HG02610 (cell line): Measurements from ENCODE around the gene SPDL1.
"Not testable (repeated sequence)": the region's sequence is repeated elsewhere in the genome, so short reads cannot be mapped to it uniquely, and the experiment has no call there.

Source experiments
- ATAC-seq: cut with Tn5 transposase; IDR thresholded peaks from one replicate; pipeline ENCODE4 v1.9.1; 2021; ENCODE audit warnings: mild to moderate bottlenecking, moderate library complexity; ENCODE audit not compliant: unreplicated experiment

SPDL1 gene

GRCh38 chr5:169571355-169571754 is 12.2 kb upstream of the SPDL1 start:
- no peak for ATAC-seq

- no peak for ATAC-seq
Measured at GRCh38 chr5:169574134-169574646, 9.4 kb upstream of the SPDL1 start.

- ATAC-seq, result peak; percentile 68
Measured at GRCh38 chr5:169576181-169576598, 7.4 kb upstream of the SPDL1 start.

- ATAC-seq, result no peak
Measured at GRCh38 chr5:169577951-169578350, 5.6 kb upstream of the SPDL1 start.

GRCh38 chr5:169580964-169581363 is 2.6 kb upstream of the SPDL1 start:
- ATAC-seq, result no peak

- peak; percentile 43 for ATAC-seq
Measured at GRCh38 chr5:169581580-169582227, 1.9 kb upstream of the SPDL1 start.

GRCh38 chr5:169583101-169583423 is 511 bp upstream of the SPDL1 start:
- peak; percentile 40 for ATAC-seq

- no peak for ATAC-seq
Measured at GRCh38 chr5:169584998-169585451, 1.5 kb downstream of the SPDL1 start.

GRCh38 chr5:169590602-169591001 is 7.0 kb downstream of the SPDL1 start:
- ATAC-seq, result no peak

GRCh38 chr5:169591636-169592035 is 8.1 kb downstream of the SPDL1 start:
- ATAC-seq, result no peak

GRCh38 chr5:169592937-169593650 is 9.5 kb downstream of the SPDL1 start:
- no peak for ATAC-seq

GRCh38 chr5:169595172-169595820 is 11.7 kb downstream of the SPDL1 start:
- no peak for ATAC-seq

GRCh38 chr5:169599451-169599850 is 15.9 kb downstream of the SPDL1 start:
- ATAC-seq, result no peak

GRCh38 chr5:169602535-169602934 is 19.0 kb downstream of the SPDL1 start:
- ATAC-seq, result no peak

GRCh38 chr5:169606279-169606678 is 22.7 kb downstream of the SPDL1 start:
- peak; percentile 67 for ATAC-seq

- no peak for ATAC-seq
Measured at GRCh38 chr5:169607882-169608281, 24.3 kb downstream of the SPDL1 start.

GRCh38 chr5:169609716-169610115 is 26.1 kb downstream of the SPDL1 start:
- ATAC-seq, result no peak

GRCh38 chr5:169610606-169611005 is 27.0 kb downstream of the SPDL1 start:
- no peak for ATAC-seq

- no peak for ATAC-seq
Measured at GRCh38 chr5:169615561-169615960, 32.0 kb downstream of the SPDL1 start.

- ATAC-seq, result not testable (repeated sequence)
Measured at GRCh38 chr5:169624307-169624706, 40.7 kb downstream of the SPDL1 start.

- no peak for ATAC-seq
Measured at GRCh38 chr5:169626779-169627178, 43.2 kb downstream of the SPDL1 start.

- ATAC-seq, result no peak
Measured at GRCh38 chr5:169627551-169627950, 44.0 kb downstream of the SPDL1 start.
